Muscle of leg (tissue), 11 donors: ENCODE measurements around the gene PHF1. TPM values are rescaled to one million over a fixed set of nuclear protein-coding genes. Genes with fewer than 3 reads are reported as not detected.

ENCODE experiments used
- DNase-seq: peaks from one replicate; pipeline ENCODE4 v3.0.0; 2013
- H3K27ac ChIP-seq: one replicate; pipeline ENCODE4 v1.5.1; 2013; ENCODE audit warnings: mild to moderate bottlenecking, low read length, control low read depth
- H3K27me3 ChIP-seq: one replicate; pipeline ENCODE4 v1.6.1; 2013; ENCODE audit warnings: low read length; ENCODE audit not compliant: control insufficient read depth, insufficient read depth
- H3K36me3 ChIP-seq: one replicate; pipeline ENCODE4 v1.6.1; 2013; ENCODE audit warnings: low read length; ENCODE audit not compliant: control insufficient read depth, insufficient read depth
- H3K4me1 ChIP-seq: one replicate; pipeline ENCODE4 v1.6.1; 2013; ENCODE audit warnings: low read length; ENCODE audit not compliant: control insufficient read depth, insufficient read depth
- H3K4me3 ChIP-seq: one replicate; pipeline ENCODE4 v1.5.1; 2013; ENCODE audit warnings: low read length, control low read depth
- H3K9me3 ChIP-seq: replicated peaks from 2 replicates; pipeline ENCODE4 v1.6.1; 2013; ENCODE audit warnings: low read depth, low read length; ENCODE audit not compliant: control insufficient read depth
- WGBS: methylation state at CpG from one replicate; pipeline ENCODE4 v1.1.5; 2013; ENCODE audit warnings: missing lambda C conversion rate; ENCODE audit not compliant: insufficient coverage; 5-methylcytosine and 5-hydroxymethylcytosine counted together
- polyA plus RNA-seq, 8 donors: library from polyadenylated mRNA; unstranded; fragments of 120-200 nt; gene quantifications; one replicate each; pipeline versions ENCODE4 v1.2.1 to v1.2.3, GENCODE V29; 2013; ENCODE audit warnings: inconsistent platforms in 1 of 8, low replicate concordance in 1 of 8; ENCODE audit not compliant: insufficient read length in 8 of 8, insufficient read depth in 1 of 8
- total RNA-seq: library from RNA; stranded (reverse); fragments of 120-200 nt; gene quantifications from one replicate; pipeline ENCODE4 v1.2.4, GENCODE V29; 2013

PHF1 gene
- total and polyA plus RNA-seq, 9 donors, result 26.3 to 56.0 (median 46.7) TPM

DNA sequence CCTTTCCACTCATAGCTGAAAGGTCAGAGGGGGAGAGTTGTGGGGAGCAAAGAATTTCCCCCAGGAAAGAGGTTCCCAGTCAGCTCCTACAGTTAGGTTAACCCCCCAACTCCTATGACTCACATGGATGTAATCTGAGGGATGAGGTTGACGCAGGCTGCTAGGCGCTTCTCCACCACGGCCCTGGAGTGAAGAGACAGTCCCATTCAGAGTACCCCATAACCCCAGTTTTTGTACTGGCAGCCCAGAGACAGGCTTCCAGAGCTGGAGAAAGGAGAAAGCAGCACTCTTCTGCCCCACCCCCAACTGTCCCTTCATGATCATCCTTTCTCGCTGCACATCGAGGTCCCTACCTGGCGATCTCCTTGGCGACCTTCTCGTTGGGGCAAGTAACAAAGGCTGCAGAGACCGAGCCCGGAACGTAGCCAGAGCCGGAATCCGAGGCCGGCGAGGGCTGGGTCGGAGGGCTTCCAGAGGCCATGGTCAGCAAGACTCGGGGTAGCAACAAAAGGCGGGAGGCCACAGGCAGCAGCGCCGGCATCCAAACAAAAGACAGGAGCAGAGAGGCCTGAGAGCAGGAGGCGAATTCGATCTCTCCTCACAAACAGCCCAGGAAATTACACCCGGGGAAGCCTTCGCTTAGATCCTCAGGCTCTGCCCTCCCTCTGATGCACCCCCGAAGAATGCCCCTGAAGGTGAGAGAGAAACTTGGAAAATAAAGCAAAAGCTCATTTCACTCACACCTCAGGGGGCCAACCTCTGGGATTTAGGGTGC lies 6.5 kb downstream of the PHF1 start:
- peaks cover 44% of the 10 kb centered on the region for H3K36me3 ChIP-seq
- under 1% methylated on average over 15 of the region's 25 CpGs for WGBS

DNA sequence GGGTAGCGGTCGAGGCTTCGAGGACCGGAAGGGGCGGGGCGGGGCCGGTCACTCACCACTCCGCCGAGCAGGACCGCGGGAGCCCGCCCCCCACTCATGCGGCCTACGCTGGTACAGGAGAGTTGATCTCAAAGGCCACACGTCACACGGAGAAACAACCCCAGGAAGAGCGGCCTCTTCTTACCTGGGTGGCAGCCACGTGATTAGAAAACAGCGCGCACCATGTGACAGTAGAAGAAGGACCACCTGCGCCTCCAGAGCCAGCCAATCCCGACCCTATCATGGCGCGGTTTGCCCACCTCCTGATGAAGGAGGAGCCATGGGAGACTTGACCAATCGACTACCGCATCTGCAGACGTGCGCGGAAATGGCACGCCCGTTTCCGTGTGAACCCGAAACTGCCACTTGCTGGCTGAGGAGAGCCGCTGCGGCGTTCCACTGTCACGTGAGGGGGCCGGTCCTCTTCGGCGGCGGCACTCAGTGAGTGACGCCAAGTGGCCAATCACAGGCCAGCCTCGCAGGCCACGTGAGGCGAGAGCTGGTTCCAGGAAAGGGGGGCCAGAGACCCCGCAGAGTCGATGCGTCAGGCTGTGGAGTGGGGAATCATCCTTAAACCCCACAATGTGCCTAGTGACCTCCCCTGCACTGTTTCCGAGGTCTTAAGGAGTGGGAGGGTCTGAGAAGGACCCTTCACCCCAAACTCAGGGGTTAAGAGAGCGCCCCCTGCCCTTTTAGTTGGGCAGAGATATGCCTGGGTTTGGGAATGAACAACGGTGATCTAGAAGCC lies 7.3 kb downstream of the PHF1 start, which contains the start of gene CUTA:
Gene CUTA, minus strand, starts transcription at position 205 of the 787 bp plus-strand sequence. Its CDS starts 107 bp downstream, at position 98.
- Histone ChIP-seq H3K27ac (peak within 1 kb of the TSS; percentile 97), H3K27me3 (no peaks in the 10 kb centered on the region), H3K4me3 (peak within 1 kb of the TSS; percentile 75), H3K36me3 (peaks cover 36% of the 10 kb centered on the region), H3K4me1 (peaks cover 38% of the 10 kb centered on the region), H3K9me3 (no peaks in the 10 kb centered on the region)
- WGBS, result under 1% methylated on average over 41 of the region's 51 CpGs
- DNase-seq, result peak; percentile 100

More for the DNA sequence above, 6.5 kb downstream of the PHF1 start:
- peaks cover 38% of the 10 kb centered on the region for H3K4me1 ChIP-seq
- H3K27ac ChIP-seq, result peak overlapping the region; percentile 91
- no peaks in the 10 kb centered on the region for H3K9me3 ChIP-seq
- DNase-seq, result no peak
- no peaks in the 10 kb centered on the region for H3K27me3 ChIP-seq
- peak overlapping the region; percentile 75 for H3K4me3 ChIP-seq

DNA sequence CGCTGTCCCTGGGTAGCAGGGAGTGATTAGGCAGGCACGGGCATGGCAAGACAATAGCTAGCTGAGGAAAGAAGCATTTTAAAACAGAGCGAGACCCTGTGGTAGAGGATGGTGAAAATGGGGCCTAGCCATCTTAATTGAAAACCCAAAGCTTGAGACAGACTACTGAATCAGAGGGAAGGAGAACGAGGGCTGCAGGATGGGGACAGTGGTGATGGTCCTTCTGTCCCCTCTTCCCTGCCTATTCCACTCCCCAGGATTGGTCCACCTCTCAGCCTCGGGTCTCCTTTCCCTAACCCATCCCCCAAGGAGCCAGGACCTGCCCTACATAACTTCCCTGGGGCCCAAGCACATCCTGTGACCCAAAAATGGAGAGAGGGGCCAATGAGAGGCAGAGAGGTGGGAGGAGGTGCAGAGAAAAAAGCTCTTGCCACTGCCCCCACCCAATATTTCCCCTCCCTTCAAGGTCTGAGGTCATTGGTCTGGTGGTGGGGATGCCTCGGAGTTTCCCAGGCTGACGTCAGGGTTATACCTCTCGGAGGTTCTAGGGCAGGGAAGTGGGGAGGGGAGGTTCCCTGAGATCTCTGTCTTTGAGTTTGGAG lies 8.0 kb downstream of the PHF1 start:
- H3K9me3 ChIP-seq, result no peaks in the 10 kb centered on the region
- peaks cover 38% of the 10 kb centered on the region for H3K4me1 ChIP-seq
- DNase-seq, result no peak
- H3K36me3 ChIP-seq, result peaks cover 29% of the 10 kb centered on the region
- peak overlapping the region; percentile 39 for H3K4me3 ChIP-seq
- H3K27ac ChIP-seq, result peak overlapping the region; percentile 97
- WGBS, result 17% methylated on average over 3 of the region's 8 CpGs
- no peaks in the 10 kb centered on the region for H3K27me3 ChIP-seq

DNA sequence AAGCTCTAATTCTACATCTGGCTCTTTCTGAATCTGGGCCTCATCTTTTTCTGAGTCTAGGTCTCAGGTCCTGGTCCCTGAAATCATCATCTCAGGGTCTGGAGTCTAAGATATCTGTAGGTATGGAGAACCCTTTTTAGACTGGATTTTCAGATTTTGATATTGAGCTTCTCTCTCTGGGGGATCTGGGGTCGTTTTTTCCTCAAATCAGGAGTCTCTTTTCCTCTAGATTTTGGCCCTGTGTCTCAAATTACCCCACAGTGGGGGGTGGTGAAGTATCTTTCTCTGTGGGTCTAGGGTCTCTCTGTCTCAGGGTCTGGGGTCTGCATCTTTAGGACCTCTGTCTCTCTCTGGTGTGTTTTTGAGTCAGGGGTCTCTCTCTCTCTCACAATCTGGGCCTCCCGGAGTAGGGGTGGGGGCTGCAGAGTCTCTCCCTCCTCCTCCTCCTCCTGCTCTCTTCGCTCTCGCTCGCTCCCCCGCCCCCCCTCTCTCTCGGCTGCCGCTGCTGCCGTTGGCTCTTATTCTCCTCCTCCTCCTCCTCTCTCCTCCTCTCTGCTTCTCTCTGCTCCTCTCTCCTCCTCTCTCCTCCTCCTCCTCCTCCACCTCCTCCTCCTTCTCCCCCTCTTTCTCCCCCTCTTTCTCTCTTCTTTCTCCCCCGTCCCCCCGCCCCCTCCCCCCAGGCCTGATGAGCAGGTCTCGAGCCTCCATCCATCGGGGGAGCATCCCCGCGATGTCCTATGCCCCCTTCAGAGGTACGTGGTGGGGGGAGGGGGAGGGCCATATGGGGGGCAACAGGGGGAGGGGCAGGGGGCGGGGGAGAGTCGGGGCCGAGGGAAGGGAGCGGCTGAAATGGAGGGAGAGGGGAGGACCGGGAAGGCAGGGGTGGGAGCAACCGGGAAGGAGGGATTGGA lies 9.0 kb downstream of the PHF1 start, which contains the start of gene SYNGAP1:
Gene SYNGAP1, plus strand, starts transcription at position 486 of the 911 bp plus-strand sequence. Its CDS starts 200 bp downstream, at position 686.
- H3K27me3 ChIP-seq, result no peaks in the 10 kb centered on the region
- H3K36me3 ChIP-seq, result peaks cover 19% of the 10 kb centered on the region
- H3K4me1 ChIP-seq, result peaks cover 45% of the 10 kb centered on the region
- WGBS, result under 1% methylated on average over 12 of the region's 22 CpGs
- H3K9me3 ChIP-seq, result no peaks in the 10 kb centered on the region
- H3K4me3 ChIP-seq, result peak within 1 kb of the TSS; percentile 30
- DNase-seq, result peak; percentile 91
- peak within 1 kb of the TSS; percentile 97 for H3K27ac ChIP-seq

DNA sequence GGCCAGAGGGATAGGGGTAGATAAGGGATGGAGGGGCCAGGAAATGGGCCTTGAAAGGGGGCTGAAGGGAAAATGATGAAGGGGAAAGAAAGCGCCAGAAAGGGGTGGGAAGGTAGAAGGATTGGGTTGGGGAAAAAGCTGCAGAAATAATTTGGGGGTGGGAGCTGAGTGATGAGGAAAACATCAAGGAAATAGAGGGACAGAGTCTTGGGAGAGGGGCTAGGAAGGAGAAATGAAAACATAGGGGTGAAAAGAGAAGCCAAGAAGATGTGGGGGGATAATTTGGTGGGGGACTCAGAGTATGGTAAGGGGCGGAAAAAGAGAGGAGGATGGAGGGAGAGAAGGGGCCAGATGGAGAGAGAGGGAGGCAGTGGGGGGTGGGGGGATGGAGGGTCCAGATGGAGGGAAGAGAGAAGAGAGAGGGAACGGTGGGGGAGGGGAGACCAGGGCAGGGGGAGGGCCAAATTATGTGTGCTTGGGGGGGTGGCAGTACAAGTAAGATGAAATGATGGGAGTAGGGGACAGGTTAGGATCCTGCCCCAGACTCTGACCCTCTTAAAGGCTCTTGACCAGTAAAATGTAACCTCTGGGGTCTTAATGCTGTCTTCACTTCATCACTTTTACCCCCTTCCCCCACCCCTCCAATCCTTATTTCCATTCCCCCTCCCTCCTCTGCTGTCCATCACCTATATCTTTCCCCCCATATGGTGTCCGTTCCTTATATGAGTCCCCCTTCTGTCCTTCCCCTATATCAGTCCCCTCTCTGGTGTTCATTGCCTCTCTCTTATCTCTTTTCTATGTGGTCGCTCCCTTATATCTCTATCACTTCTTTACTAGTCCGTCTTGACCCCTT lies 9.9 kb downstream of the PHF1 start:
- Histone ChIP-seq H3K4me1 (peaks cover 47% of the 10 kb centered on the region), H3K36me3 (peaks cover 10% of the 10 kb centered on the region), H3K9me3 (no peaks in the 10 kb centered on the region), H3K27ac (peak overlapping the region; percentile 74), H3K27me3 (no peaks in the 10 kb centered on the region), H3K4me3 (peak overlapping the region; percentile 30)
- no peak for DNase-seq
- WGBS, result 54% methylated on average over 5 of the region's 6 CpGs

DNA sequence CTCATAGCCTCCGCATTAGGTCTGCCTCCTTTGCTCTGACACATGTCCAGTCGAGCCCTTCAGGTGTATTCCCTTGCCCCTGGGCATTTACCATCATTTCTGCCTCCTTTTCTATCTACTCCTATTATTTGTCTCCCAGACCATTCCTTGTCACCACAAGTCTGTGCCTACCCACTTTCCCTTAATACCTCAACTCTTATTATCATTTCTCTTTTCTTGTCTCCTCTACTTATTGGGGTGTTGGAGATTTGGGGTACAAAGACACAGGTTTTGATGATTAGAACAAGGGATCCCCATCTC lies 10.5 kb downstream of the PHF1 start:
- peaks cover 48% of the 10 kb centered on the region for H3K4me1 ChIP-seq

DNA sequence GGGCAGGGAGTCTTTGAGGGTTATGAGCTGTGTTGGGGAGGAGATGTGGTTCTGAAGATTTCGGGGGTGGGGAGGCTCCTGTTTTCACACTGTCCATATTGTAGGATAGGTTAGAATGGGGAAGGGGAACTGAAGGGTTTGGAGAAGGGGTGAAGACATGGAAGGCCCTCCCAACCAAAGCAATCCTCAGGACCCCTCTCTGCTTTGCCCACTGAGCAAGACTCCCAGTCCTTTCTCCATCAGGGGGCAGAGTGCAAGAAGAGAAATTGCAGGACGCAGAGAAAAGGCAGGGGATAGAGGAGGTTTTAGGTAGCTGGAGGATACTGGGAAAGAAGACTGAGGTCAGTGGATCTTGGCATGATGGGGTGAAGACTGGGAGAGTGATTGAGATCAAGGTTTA lies 13.0 kb downstream of the PHF1 start:
- 86% methylated on average over 1 of the region's 2 CpGs for WGBS
- Histone ChIP-seq H3K4me3 (no peak overlapping the region), H3K4me1 (peaks cover 48% of the 10 kb centered on the region), H3K27ac (no peak overlapping the region), H3K9me3 (no peaks in the 10 kb centered on the region), H3K27me3 (no peaks in the 10 kb centered on the region), H3K36me3 (no peaks in the 10 kb centered on the region)
- DNase-seq, result no peak

More for the DNA sequence above, 10.5 kb downstream of the PHF1 start:
- 79% methylated on average over 2 of the region's 2 CpGs for WGBS
- Histone ChIP-seq H3K36me3 (peaks cover 5% of the 10 kb centered on the region), H3K4me3 (no peak overlapping the region), H3K27ac (no peak overlapping the region), H3K9me3 (no peaks in the 10 kb centered on the region), H3K27me3 (no peaks in the 10 kb centered on the region)
- no peak for DNase-seq

DNA sequence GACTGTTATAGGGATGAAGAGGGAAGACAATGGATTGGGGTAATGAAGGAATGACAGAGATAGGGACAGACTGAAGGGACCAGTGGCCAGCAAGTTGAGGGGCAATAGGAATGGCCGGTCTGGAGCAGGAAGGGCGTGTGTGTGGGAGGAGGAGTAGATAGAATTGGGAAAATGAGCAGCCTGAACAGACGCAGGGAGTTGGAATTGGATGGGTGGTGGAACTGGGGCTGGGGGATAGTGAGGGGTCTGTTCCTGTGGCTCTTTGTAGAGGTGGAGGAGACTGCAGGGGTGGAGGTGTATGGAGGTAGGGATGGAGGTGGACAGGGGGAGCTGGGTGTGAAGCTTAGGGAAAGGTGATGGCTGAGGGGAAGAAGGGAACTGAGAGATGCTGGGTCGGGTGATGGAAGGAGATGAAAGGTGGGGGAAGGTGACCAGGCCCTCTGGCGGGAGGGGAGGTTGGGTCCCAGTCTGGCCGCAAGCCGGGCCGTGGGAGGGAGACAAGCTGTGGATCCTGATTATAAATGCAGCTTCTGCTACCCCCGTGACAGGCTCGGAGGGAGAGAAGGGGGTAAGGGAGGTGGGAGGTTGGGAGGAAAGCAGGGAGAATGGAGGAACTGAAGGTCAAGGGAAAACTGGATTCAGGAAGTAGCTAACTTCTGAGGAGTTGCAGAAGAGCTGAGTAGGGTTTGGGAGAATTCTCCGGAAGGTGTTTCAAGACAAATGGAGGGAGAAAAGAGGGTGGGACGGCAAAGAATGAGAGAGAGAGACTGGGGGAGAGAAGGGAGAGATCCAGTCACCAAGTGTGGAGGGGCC lies 14.2 kb downstream of the PHF1 start:
- DNase-seq, result no peak
- peak overlapping the region; percentile 96 for H3K27ac ChIP-seq
- H3K9me3 ChIP-seq, result no peaks in the 10 kb centered on the region
- H3K4me1 ChIP-seq, result peaks cover 45% of the 10 kb centered on the region
- peak overlapping the region; percentile 58 for H3K4me3 ChIP-seq
- H3K36me3 ChIP-seq, result no peaks in the 10 kb centered on the region
- no peaks in the 10 kb centered on the region for H3K27me3 ChIP-seq
- WGBS, result 12% methylated on average over 12 of the region's 12 CpGs
